MCF 10A (cell line): ENCODE measurements around the gene PLCD3. TPM values are rescaled to one million over a fixed set of nuclear protein-coding genes. Genes with fewer than 3 reads are reported as not detected.
A peak's percentile ranks its signal among the peaks of the same experiment; 100 is the strongest.
"Not testable (repeated sequence)": the region's sequence is repeated elsewhere in the genome, so short reads cannot be mapped to it uniquely, and the experiment has no call there.

ENCODE experiments used
- BruUV-seq: library from RNA; stranded (reverse); fragments of 400-500 nt; replicated peaks from 2 replicates; lab custom pipeline; 2021; lab: Mats Ljungman, UMichigan
- CTCF ChIA-PET: fragments of 300-600 bp; sonication (Branson Sonifier 250); formaldehyde crosslinking; extraction: SDS; loops from one replicate; lab custom pipeline; 2021; ENCODE audit warnings: antibody characterized with exemption, inconsistent platforms; lab: Yijun Ruan, JAX
- POLR2A ChIA-PET: fragments of 300-600, 350-650 bp; sonication (Branson Sonifier 250); formaldehyde crosslinking; extraction: SDS; loops from one replicate; lab custom pipeline; 2020; ENCODE audit warnings: antibody characterized with exemption, inconsistent platforms; lab: Yijun Ruan, JAX
- DNase-seq: peaks from one replicate; pipeline ENCODE4 v3.0.0-alpha.2; 2018; ENCODE audit not compliant: unreplicated experiment
- H3K27ac Mint-ChIP-seq: one replicate; pipeline ENCODE4 v1.8.0; 2022; ENCODE audit warnings: mild to moderate bottlenecking, low read depth, mixed read lengths; ENCODE audit not compliant: unreplicated experiment
- H3K27me3 Mint-ChIP-seq: one replicate; pipeline ENCODE4 v1.8.0; 2022; ENCODE audit warnings: mixed read lengths; ENCODE audit not compliant: insufficient read depth, unreplicated experiment
- H3K36me3 Mint-ChIP-seq: one replicate; pipeline ENCODE4 v1.8.0; 2022; ENCODE audit warnings: mild to moderate bottlenecking, moderate library complexity, mixed read lengths; ENCODE audit not compliant: insufficient read depth, unreplicated experiment
- H3K4me1 Mint-ChIP-seq: one replicate; pipeline ENCODE4 v1.8.0; 2022; ENCODE audit warnings: mixed read lengths; ENCODE audit not compliant: insufficient read depth, unreplicated experiment
- H3K4me3 Mint-ChIP-seq: one replicate; pipeline ENCODE4 v1.8.0; 2022; ENCODE audit warnings: mild to moderate bottlenecking, moderate library complexity, mixed read lengths; ENCODE audit not compliant: unreplicated experiment
- H3K9me3 Mint-ChIP-seq: one replicate; pipeline ENCODE4 v1.8.0; 2022; ENCODE audit warnings: mixed read lengths; ENCODE audit not compliant: unreplicated experiment
- intact Hi-C: fragments of 100-400 bp; cut with micrococcal nuclease; formaldehyde crosslinking; loops from 2 replicates; pipeline ENCODE4 v1.14.1; 2022
- total RNA-seq: library from RNA; stranded (reverse); gene quantifications from 2 replicates; pipeline ENCODE4 v1.2.3, GENCODE V29; 2022
- TF ChIP-seq, protein P1 (sequence below): fragments of 200-600 bp; IDR thresholded peaks from one replicate; pipeline ENCODE4 v1.8.0; 2022; ENCODE audit warnings: antibody characterized with exemption, mild to moderate bottlenecking; ENCODE audit not compliant: unreplicated experiment

PLCD3 gene
- total RNA-seq, 1 experiment from 2014 or later, result 69.7 TPM

DNA sequence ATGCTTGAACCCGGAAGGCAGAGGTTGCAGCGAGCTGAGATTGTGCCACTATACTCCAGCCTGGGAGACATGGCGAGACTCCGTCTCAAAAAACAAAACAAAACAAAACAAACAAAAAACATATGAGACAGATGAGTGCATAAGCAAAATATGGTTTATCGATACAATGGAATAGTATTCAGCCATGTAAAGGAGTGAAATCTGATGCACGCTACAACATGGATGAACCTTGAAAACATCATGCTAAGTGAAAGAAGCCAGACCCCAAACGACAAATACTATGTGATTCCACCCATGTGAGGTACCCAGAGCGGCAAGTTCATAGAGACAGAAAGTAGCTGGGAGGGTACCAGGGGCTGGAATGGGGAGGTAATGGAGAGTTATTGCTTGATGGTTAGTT is 6.8 kb downstream of the PLCD3 start:
- Mint-ChIP-seq H3K4me3 (no peak overlapping the region), H3K4me1 (peaks cover 50% of the 10 kb centered on the region), H3K9me3 (no peaks in the 10 kb centered on the region), H3K27me3 (no peaks in the 10 kb centered on the region), H3K36me3 (peaks cover 16% of the 10 kb centered on the region), H3K27ac (peak overlapping the region; percentile 91)
- TF ChIP-seq, protein P1, sequence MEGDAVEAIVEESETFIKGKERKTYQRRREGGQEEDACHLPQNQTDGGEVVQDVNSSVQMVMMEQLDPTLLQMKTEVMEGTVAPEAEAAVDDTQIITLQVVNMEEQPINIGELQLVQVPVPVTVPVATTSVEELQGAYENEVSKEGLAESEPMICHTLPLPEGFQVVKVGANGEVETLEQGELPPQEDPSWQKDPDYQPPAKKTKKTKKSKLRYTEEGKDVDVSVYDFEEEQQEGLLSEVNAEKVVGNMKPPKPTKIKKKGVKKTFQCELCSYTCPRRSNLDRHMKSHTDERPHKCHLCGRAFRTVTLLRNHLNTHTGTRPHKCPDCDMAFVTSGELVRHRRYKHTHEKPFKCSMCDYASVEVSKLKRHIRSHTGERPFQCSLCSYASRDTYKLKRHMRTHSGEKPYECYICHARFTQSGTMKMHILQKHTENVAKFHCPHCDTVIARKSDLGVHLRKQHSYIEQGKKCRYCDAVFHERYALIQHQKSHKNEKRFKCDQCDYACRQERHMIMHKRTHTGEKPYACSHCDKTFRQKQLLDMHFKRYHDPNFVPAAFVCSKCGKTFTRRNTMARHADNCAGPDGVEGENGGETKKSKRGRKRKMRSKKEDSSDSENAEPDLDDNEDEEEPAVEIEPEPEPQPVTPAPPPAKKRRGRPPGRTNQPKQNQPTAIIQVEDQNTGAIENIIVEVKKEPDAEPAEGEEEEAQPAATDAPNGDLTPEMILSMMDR, result no peak
- no peak for DNase-seq
- CTCF ChIA-PET, result interaction anchor here (0.6 to 4.1 kb wide), 4 partner anchors 10 to 72 kb away, joined by 3 to 26 read pairs (median 4); partner anchors contain the start of gene ACBD4
- POLR2A ChIA-PET, result interaction anchor here (0.6 kb wide), 3 partner anchors 46 to 216 kb away, joined by 3 to 4 read pairs (median 4); no protein-coding TSS in a partner anchor
- intact Hi-C loops, result loop anchor here (2.0 kb wide), 1 partner anchor 23 kb away; no protein-coding TSS in a partner anchor
- BruUV-seq, result no TSS peak

DNA sequence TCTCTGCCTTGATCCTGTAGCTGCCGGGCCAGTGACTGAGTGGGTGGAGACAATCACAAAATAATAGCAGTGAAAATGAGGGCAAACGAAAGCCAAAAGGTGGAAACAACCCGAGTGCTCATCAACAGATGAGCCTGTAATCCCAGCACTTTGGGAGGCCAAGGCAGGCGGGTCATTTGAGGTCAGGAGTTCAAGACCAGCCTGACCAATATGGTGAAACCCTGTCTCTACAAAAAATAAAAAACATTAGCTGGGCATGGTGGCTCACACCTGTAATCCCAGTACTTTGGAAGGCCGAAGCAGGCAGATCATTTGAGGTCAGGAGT is 7.6 kb downstream of the PLCD3 start:
- intact Hi-C loops, result loop anchor here (2.0 kb wide), 1 partner anchor 22 kb away; no protein-coding TSS in a partner anchor
- POLR2A ChIA-PET, result interaction anchor here (0.6 to 1.3 kb wide), 6 partner anchors 8 to 413 kb away, joined by 3 to 7 read pairs (median 4); partner anchors contain the start of gene ACBD4
- not testable (repeated sequence) for H3K9me3 Mint-ChIP-seq, BruUV-seq, H3K4me3 Mint-ChIP-seq, H3K27me3 Mint-ChIP-seq, DNase-seq
- Mint-ChIP-seq H3K36me3 (peaks cover 19% of the 10 kb centered on the region), H3K4me1 (peaks cover 43% of the 10 kb centered on the region), H3K27ac (peak overlapping the region; percentile 91)
- CTCF ChIA-PET, result interaction anchor here (0.7 to 4.1 kb wide), 4 partner anchors 11 to 57 kb away, joined by 3 to 26 read pairs (median 4); partner anchors contain the start of gene ACBD4

DNA sequence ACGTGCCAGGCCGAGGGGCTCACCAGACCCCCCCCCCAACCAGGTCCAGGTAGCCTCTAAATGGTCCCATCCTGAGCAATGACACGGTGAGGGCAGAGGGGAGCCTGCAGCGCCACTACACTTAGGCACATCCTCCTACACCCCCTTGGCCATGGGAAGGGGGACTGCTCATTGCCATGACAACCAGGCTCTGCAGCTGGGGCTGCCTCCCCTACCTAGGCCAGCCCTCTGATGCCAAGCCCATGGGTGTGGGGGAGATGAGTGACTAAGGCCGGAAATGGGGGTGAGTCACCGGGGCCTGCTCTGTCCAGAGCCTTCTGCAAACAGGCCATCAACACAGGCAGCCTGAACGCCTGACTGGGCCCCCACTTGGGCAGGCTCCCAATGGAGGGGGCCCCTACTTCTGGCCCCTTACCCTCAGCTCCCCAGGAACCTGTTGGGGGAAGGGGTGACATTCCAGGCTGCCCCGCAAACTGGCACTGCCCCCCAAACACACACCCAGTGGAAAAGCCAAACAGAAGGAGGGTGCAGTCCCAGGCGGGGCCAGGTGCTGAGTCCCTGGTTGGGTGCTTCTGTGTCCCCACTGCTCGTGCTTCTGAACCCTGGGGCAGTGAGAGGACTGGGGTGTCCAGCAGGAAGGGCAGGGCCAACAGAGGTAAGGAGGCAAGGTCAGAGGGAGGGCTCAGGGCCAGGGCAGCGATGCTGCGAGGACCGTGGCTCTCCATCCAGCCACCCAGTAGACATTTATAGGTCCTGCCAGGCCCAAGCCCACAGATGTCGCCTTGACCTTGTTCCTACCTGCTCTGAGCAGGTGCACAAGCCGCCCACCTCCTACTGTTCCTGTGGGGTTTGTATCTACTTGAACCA is 8.2 kb downstream of the PLCD3 start:
- Mint-ChIP-seq H3K27ac (peak overlapping the region; percentile 91), H3K27me3 (no peaks in the 10 kb centered on the region), H3K9me3 (no peaks in the 10 kb centered on the region), H3K4me3 (peak overlapping the region; percentile 35), H3K4me1 (peaks cover 42% of the 10 kb centered on the region), H3K36me3 (peaks cover 22% of the 10 kb centered on the region)
- CTCF ChIA-PET, result interaction anchor here (0.5 to 4.1 kb wide), 10 partner anchors 9 to 246 kb away, joined by 3 to 26 read pairs (median 4); partner anchors contain the start of gene ACBD4
- peak; percentile 89 for DNase-seq
- intact Hi-C loops, result loop anchor here (2.0 kb wide), 1 partner anchor 21 kb away; no protein-coding TSS in a partner anchor
- BruUV-seq, result TSS peak; percentile 55
- TF ChIP-seq, protein P1, result no peak
- POLR2A ChIA-PET, result interaction anchor here (0.6 to 1.3 kb wide), 14 partner anchors 8 to 413 kb away, joined by 3 to 7 read pairs (median 4); partner anchors contain the start of gene ACBD4

DNA sequence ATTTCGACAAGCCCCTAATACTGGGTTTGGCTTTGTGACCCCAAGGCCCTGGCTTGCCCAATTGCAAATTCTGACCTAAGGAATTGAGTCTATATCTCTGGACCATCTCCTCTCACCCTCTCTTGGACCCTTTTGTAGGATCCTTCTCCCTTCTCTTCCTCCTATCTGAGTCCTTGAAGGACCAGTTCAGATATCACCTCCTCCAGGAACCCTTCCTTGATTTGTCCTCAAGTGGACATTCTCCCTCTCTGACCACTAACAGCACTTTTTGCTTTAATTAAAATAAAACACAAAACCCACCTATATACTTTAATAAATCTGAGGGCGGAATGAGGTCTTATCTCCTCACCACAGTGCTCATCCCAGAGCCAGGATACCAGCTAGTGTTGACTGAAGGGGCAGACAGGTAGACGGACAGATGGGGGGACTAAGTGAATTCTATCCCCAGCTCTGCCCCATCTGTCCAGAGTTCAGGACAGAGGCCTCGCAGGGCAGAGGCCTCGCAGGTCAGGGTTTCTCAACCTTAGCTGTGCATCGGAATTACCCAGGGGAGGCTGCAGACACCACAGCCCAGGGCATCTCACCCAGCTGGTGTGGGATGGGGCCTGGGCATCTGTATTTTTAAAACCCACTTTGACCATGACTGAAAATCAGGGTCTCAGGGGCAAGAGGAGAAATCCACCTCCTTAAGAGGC is 9.1 kb downstream of the PLCD3 start:
- H3K27me3 Mint-ChIP-seq, result no peaks in the 10 kb centered on the region
- POLR2A ChIA-PET, result interaction anchor here (0.6 to 1.3 kb wide), 9 partner anchors 12 to 197 kb away, joined by 3 to 4 read pairs (median 4); partner anchors contain the start of gene ACBD4
- peaks cover 41% of the 10 kb centered on the region for H3K4me1 Mint-ChIP-seq
- TF ChIP-seq, protein P1, result no peak
- no TSS peak for BruUV-seq
- CTCF ChIA-PET, result interaction anchor here (0.5 to 4.1 kb wide), 6 partner anchors 10 to 101 kb away, joined by 3 to 26 read pairs (median 4); partner anchors contain the start of gene ACBD4
- H3K4me3 Mint-ChIP-seq, result no peak overlapping the region
- no peaks in the 10 kb centered on the region for H3K9me3 Mint-ChIP-seq
- H3K36me3 Mint-ChIP-seq, result peaks cover 27% of the 10 kb centered on the region
- DNase-seq, result no peak
- H3K27ac Mint-ChIP-seq, result peak overlapping the region; percentile 91
- intact Hi-C loops, result no loop called here
